Measurements from ENCODE around the gene FOXP1.

Gene FOXP1

DNA sequence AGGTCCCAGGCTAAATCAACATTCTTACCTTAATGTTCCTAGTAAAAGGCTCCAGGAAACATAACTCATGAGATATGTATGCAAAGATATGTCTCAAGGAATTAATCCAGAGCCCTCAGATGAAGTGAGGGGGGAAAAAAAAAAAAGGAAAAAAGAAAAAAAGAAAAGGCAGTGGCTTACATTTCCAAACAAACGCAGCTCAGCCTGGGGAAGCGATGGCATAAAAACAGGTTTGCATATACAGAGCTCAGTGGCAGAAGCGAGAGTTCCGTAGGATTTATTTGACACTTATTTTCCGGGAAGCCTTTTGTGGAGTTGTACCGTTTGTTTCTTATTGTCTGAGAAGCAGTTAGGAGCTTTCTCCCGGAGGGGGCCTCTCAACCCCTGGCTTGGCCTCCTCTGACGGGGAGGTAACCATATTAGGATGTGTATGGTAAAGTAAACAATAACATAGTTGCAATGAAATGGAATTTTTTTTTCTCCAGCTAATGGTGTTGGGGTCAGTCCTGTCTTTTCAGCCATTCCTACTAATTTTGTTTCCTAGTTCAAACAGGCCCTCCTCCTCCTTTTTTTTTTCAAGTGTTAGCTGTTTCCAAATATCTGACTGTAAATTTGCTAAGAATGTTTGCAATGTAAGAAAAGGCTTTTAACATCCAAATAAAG, 338.6 kb downstream of the FOXP1 start:
- Histone ChIP-seq H3K4me3 (ENCODE audit: insufficient read depth, low read length, poor library complexity, severe bottlenecking) (no peak overlapping the region), H2AFZ (ENCODE audit: low read depth, low read length, severe bottlenecking) (no peak overlapping the region), H3F3A (ENCODE audit: insufficient read depth) (no peaks in the 10 kb centered on the region), H3K27ac (ENCODE audit: low read depth, low read length) (no peak overlapping the region), H3K4me2 (ENCODE audit: low read depth, low read length, poor library complexity, severe bottlenecking) (no peak overlapping the region), H3K9ac (ENCODE audit: low read length) (no peak overlapping the region), H3K27me3 (ENCODE audit: low read length) (no peaks in the 10 kb centered on the region), H4K20me1 (ENCODE audit: low read depth, low read length) (no peaks in the 10 kb centered on the region), H3K9me3 (ENCODE audit: insufficient read depth, low read length) (no peaks in the 10 kb centered on the region), H3K36me3 (ENCODE audit: low read length) (no peaks in the 10 kb centered on the region), H3K79me2 (ENCODE audit: insufficient read depth, low read length) (no peaks in the 10 kb centered on the region), H3K9me2 (replicated peaks; ENCODE audit: insufficient read depth, low read length) (no peaks in the 10 kb centered on the region)
- TF ChIP-seq, protein P1, sequence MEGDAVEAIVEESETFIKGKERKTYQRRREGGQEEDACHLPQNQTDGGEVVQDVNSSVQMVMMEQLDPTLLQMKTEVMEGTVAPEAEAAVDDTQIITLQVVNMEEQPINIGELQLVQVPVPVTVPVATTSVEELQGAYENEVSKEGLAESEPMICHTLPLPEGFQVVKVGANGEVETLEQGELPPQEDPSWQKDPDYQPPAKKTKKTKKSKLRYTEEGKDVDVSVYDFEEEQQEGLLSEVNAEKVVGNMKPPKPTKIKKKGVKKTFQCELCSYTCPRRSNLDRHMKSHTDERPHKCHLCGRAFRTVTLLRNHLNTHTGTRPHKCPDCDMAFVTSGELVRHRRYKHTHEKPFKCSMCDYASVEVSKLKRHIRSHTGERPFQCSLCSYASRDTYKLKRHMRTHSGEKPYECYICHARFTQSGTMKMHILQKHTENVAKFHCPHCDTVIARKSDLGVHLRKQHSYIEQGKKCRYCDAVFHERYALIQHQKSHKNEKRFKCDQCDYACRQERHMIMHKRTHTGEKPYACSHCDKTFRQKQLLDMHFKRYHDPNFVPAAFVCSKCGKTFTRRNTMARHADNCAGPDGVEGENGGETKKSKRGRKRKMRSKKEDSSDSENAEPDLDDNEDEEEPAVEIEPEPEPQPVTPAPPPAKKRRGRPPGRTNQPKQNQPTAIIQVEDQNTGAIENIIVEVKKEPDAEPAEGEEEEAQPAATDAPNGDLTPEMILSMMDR (IDR thresholded peaks at IDR 0.05; ENCODE audit: insufficient read depth, low read length, poor library complexity, severe bottlenecking): no peak
- TF ChIP-seq EZH2phosphoT487 (conservative IDR thresholded peaks at IDR 0.05; ENCODE audit: low read length): no peak

DNA sequence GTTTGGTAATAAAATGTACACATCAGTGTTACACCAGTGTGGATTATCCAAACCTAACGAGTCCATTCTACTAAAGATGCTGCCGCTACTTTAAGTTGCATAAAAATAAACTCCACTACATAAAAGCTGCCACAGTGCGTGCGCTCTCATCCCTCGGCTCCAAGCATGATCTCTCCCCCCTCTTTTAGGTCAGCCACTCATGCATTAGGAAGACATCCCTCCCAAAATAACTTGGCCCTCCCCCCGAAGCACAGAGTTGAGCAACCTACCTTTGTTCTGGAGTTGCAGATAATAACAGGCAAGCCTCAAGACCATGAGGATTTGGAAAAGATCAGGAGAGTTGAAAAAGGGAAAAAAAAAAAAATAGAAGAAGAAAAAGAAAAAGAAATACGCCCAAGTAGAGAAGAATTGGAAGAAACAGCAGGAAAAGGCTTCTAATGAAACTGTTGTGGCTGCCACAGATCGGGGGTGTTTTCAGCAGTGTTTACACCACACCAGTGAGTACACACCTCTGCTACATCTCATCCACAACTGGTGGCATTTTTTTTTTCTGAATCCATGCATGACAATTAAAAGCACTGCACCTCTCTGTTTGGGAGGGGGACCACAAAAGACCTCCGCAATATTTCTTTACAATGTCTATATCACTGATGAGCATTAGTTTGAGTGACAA, 339.2 kb downstream of the FOXP1 start:
- Histone ChIP-seq H3K27ac (ENCODE audit: low read depth, low read length) (no peak overlapping the region), H3K79me2 (ENCODE audit: insufficient read depth, low read length) (no peaks in the 10 kb centered on the region), H4K20me1 (ENCODE audit: low read depth, low read length) (no peaks in the 10 kb centered on the region), H3K36me3 (ENCODE audit: low read length) (no peaks in the 10 kb centered on the region), H3K4me2 (ENCODE audit: low read depth, low read length, poor library complexity, severe bottlenecking) (no peak overlapping the region), H3F3A (ENCODE audit: insufficient read depth) (no peaks in the 10 kb centered on the region), H3K27me3 (ENCODE audit: low read length) (no peaks in the 10 kb centered on the region), H2AFZ (ENCODE audit: low read depth, low read length, severe bottlenecking) (no peak overlapping the region), H3K4me3 (ENCODE audit: insufficient read depth, low read length, poor library complexity, severe bottlenecking) (no peak overlapping the region), H3K9ac (ENCODE audit: low read length) (no peak overlapping the region), H3K9me3 (ENCODE audit: insufficient read depth, low read length) (no peaks in the 10 kb centered on the region), H3K9me2 (replicated peaks; ENCODE audit: insufficient read depth, low read length) (no peaks in the 10 kb centered on the region)
- TF ChIP-seq, protein P1 (IDR thresholded peaks at IDR 0.05; ENCODE audit: insufficient read depth, low read length, poor library complexity, severe bottlenecking): no peak
- no peak for TF ChIP-seq EZH2phosphoT487 (conservative IDR thresholded peaks at IDR 0.05; ENCODE audit: low read length)

DNA sequence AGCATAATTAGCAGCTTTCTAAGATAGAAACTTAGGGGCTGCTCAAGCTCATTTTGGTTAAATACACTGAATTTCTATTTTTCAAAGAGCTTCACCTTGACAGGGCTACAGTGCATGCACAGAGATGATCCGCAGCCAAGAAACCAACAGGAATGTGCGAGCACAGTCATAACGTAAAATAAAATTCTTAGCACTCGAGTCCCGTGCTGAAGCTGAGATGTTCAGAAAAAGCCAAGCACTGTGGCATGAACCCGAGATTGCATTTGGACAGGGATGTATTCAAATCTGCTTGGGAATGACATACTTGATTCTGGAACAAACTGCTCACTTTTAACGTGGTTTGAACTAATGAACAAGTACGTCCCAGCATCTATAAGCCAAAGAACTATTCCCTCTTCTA, 340.3 kb downstream of the FOXP1 start:
- no peaks in the 10 kb centered on the region for H3K27me3 ChIP-seq (ENCODE audit: low read length)
- H3K9me2 ChIP-seq (replicated peaks; ENCODE audit: insufficient read depth, low read length): no peaks in the 10 kb centered on the region
- no peaks in the 10 kb centered on the region for H3K9me3 ChIP-seq (ENCODE audit: insufficient read depth, low read length)
- no peaks in the 10 kb centered on the region for H3F3A ChIP-seq (ENCODE audit: insufficient read depth)
- no peak overlapping the region for H2AFZ ChIP-seq (ENCODE audit: low read depth, low read length, severe bottlenecking)
- H3K4me2 ChIP-seq (ENCODE audit: low read depth, low read length, poor library complexity, severe bottlenecking): no peak overlapping the region
- H3K4me3 ChIP-seq (ENCODE audit: insufficient read depth, low read length, poor library complexity, severe bottlenecking): no peak overlapping the region
- H3K27ac ChIP-seq (ENCODE audit: low read depth, low read length): no peak overlapping the region
- H4K20me1 ChIP-seq (ENCODE audit: low read depth, low read length): no peaks in the 10 kb centered on the region
- TF ChIP-seq, protein P1 (IDR thresholded peaks at IDR 0.05; ENCODE audit: insufficient read depth, low read length, poor library complexity, severe bottlenecking): no peak
- no peaks in the 10 kb centered on the region for H3K79me2 ChIP-seq (ENCODE audit: insufficient read depth, low read length)
- H3K9ac ChIP-seq (ENCODE audit: low read length): no peak overlapping the region
- H3K36me3 ChIP-seq (ENCODE audit: low read length): no peaks in the 10 kb centered on the region

Measured in SU-DHL-6 (cell line).